ENCODE results near the gene DAPK1.
"Not testable (repeated sequence)": the region's sequence is repeated elsewhere in the genome, so short reads cannot be mapped to it uniquely, and the experiment has no call there.

DAPK1 gene

DNA sequence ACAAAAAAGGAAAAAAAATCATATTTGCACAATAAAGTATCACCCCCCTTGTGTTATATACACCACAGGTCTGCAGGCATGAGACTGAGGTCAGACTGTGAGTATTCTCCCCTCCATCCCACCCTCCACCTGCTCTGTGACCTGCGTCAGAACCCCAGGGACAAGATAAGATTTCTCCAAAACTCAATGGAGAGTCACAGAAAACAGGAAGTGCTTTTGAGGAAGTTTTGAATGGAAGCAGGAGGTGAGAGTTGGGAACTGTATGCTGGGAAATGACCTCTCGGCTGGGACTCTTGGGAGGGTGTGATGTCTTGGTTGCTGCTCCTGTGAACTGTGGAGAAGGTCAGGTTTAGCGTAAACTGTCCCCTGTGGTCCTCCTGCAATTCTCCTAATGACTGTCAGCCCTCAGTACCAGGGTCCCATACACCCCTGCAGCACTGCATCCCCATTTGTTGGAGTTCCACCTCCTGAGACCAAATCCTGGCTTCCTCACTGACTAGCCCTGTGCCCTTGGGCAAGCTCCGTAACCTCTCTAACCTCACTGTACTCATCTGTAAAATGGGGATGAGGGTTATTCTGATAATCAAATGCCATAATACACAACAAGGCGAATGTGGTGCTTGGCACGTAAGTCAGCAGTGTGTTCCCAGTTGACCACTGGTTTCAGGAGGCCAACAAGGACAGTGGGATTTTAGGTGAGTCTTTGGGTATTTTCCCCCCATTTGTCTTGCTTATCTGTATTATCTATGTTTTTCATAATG, 221.4 kb downstream of the DAPK1 start:
- DNase-seq = no peak

DNA sequence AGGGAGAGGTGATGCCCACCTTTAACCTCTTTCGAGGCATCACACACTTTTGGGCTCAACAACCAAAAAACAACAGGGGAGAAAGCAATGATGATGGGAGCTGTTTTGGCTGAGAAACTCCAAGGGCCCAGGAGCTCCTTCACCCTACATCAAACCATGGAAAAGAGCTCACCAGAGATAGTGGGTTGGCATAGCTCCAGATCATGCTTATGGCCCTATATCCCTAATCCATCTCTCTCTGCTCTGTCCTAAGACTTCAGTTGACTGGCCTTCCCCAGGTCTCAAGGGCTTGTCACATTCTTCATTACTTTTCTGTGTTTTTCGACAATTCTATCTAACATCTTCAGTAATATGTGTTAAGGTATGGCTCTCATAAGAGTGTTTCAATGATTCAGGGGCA, 222.5 kb downstream of the DAPK1 start:
- DNase-seq = no peak

DNA sequence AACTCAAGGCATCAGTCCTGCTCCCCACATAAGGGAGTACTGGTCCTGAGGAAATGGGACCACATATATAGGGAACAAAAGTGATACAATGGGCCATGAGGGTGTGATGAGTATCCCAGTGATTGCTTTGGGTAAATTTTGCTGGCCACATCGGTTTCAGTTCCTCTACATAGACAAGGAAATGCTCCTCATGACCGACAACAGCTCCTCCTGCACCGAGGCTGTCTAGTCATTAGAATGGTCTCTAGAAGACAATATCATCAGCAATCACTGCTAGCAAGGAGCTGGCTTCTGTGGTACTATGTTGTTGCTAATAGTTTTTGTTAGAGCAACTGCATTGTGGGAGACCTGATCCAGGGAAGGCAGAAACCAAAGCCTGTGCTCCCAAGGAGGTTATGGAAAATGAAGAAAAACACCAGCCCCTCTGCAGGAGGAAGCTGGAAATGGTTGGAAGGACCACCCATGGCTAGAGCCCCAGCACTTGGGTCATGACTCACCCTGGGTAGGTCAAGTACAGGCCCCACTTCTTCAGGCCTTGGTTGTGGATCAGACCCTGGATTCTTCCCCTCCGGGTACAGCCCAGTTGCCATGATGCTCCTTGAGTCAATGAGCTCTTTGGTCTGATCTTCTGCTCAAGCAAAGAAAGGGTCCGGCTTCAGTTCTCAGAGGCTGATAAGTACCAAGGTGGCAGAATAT, 224.9 kb downstream of the DAPK1 start:
- no peak for DNase-seq

DNA sequence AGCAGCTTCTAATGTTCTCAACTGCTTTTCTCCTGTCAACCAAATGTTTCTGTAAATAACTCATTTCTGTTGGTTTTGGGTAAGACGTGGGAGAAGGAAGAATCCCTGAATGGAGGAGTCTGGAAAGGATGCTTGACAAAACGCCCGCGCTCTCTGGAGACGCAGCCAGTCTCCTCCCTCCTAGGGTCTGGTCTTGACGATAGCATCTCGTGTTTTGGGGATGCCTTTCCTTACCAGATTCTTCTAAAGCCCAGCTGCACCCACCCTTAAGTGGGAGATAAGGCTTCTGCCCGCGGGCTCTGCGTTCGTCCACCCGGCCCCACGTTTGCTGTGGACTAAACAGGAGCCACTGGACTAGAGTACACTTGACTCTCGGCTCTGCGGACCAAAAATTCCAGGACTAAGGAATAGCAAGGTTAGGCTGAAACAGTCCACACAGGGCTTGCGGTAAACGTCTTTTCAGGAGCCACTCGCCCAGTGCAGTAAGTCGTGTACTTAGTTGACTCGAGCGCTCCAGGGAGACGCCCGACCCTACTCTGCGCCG, 227.8 kb downstream of the DAPK1 start:
- no peak for DNase-seq

DNA sequence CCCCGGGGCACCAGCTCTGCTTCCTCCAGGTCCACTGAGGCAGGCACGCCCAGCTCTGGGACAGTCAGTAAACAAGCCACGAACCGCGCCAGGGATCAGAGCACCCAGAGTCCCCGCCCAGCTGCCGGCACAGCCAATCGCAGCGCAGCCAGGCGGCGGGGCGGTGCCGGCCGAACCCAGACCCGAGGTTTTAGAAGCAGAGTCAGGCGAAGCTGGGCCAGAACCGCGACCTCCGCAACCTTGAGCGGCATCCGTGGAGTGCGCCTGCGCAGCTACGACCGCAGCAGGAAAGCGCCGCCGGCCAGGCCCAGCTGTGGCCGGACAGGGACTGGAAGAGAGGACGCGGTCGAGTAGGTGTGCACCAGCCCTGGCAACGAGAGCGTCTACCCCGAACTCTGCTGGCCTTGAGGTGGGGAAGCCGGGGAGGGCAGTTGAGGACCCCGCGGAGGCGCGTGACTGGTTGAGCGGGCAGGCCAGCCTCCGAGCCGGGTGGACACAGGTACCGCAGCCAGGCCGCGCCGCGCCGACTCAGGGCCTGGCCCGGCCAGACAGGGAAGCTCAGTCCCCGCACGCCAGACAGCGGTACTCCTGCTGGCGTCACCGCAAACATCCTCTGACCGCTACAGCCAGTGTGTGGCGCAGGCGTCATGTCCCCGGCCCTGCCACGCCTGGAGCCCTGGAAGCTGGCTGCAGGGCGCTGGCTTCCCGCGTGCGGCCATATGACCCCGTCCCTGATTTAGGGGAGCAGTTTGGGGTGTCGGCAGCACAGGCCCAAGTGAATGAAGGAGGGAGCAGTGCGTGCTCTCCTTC, 228.4 kb downstream of the DAPK1 start, which contains the start of gene CTSL:
CTSL (plus strand) TSS at position 220 of the 810 bp plus-strand sequence. CDS start 1,485 bp downstream, outside the sequence.
- peak; percentile 64 for DNase-seq

DNA sequence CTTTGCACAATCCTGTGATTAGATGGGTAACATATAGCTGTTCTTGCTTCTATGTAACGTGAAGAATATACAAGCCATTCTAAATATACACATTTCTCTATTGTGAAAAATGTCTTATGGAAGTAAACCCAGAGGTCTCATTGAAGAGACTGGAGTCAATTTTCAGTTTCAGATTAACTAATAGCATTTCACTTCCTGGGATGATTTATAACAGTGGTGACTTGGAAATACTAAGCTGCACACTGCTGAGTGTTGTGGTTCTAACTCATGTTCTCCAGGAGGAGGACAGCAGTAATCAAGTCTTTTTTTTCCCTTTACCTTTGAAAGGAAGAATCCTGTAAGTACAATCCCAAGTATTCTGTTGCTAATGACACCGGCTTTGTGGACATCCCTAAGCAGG, 231.6 kb downstream of the DAPK1 start:
- DNase-seq = no peak

DNA sequence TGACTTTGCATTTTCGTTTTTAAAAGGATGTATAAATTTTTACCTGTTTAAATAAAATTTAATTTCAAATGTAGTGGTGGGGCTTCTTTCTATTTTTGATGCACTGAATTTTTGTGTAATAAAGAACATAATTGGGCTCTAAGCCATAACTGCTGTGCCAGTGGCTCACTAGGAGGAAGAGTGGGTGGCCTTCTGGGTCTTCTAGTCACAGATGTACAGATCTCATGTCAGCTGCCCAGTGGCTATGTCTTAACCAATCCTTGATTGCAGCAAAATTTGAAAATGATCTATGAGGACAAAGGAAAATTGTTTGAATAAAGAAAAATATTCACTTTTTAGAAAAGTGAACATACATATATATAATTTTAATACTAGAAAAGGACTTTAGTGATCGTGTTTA, 233.7 kb downstream of the DAPK1 start:
- DNase-seq = no peak

DNA sequence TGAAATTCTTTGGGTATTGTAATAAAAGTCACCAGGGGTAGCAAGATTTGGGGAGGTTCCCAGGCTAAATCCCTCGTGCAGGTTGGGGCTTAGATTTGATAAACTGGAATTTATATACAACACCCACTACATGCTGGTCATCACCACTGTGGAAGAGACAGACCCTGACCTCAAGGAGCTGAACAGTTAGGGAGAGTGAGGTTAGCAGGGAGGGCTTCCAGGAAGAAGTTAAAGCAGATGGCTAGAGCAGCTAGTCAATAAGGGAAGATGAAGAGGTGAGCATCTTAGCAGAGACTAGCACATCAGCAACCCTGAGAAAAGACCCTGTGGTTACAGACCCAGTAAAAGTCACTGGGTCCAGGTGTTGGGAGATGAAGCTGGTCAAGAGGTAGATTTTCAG, 234.7 kb downstream of the DAPK1 start:
- no peak for DNase-seq

DNA sequence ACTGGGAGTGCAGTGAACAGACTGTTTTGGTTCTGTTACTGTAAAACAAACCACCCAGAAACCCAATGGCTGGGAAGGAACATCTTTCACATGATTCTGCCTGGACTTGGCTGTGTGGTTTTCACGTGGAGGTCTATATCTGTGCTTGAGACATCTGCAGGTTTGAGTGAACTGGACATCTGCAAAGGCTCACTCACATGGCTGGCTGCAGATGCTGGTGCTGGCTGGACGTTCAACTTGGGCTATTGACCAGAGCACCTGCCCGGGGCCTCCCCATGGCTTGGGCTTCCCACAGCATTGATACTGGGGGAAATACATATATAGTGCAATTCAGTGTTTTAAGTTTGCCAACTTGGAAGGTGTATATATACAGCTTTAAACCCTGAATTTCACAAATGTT, 235.1 kb downstream of the DAPK1 start:
- DNase-seq = no peak

DNA sequence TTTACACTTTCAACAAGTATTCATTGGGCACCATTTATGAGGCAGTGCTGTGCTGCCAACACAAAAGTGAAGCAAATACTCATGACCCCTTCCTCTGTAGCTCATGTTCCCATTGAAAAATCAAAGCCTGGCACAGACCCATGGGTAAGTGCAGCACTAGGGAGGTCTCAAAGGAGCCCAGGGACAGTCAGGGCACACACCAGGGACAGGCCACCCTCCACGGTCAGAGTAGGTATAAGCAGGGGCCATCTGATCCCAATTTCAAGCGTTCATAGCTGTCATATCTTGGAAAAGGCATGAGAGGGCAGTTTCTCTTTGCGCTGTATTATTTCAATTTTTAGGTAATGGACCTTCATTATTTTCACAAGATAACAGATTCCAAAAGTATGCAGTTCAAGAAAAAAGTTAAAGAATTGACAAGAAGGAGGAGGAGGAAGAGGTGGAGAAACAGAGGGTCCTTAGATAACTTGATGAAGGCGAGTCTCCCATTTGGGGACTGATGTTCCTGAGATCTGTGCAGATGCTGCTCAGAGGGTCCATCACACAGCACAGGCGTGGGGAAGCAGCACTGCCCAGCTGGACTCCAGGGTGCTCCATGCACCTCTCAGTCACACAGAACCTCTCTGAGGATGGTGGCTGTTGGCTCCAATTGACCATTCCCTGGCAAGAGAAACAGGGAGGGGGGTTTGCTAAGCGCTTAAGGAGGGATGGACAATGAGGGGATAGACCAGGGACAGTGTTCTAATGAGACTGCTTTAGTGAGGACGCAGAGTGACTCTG, 235.8 kb downstream of the DAPK1 start:
- DNase-seq = no peak

DNA sequence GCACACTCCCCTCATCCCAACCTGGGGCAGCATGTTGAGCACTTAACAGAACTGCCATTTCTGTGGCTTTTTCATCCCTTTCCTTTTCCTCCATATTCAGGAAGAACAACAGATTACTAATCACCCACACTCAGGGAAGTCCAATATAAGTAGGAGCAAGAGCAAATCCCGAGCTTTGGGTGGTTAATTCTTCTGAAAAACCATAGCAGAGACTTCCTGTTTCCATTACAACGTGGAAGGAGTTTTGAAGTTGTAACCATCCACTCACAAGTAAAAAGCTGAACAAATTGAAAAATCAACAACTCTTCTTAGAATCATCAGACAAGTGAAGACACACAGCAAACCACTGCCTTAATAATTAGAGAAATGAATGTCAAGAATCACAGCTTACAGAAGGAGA, 236.4 kb downstream of the DAPK1 start:
- no peak for DNase-seq

DNA sequence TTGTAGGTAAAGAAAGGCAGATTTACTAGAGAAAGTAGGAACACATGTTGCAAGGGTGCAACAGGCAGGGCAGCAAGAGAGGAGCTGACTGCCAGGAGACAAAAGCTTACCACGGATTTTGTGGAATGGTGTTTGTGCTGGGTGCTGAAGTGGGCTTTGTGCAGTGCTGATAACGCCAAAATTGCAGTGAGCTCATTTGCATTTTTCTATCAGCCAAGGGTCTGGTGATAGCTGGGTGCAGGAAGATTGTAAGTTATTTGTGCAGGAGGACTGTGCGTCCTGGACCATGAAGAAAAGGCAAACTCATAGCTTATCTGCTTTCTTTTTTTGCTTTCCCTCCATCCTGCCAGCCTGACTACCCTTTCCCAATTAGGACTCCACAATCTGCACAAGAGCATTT, 241.9 kb downstream of the DAPK1 start:
- DNase-seq = no peak

DNA sequence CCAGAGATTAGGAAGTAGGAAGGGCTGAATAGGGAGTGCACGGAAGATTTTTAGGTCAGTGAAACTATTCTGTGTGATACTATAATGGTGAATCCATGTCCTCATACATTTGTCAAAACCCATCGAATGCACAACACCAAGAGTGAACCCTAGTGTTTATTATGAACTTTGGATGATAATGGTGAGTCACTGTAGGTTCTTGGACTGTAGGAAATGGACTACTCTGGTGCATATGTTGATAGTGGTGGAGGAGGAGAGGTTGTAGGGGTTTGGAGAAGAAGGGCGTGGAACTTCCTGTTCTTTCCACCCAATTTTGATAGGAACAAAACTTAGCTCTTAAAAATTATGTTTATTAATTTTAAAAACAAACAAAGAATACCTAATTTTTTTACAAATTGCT, 242.5 kb downstream of the DAPK1 start:
- no peak for DNase-seq

DNA sequence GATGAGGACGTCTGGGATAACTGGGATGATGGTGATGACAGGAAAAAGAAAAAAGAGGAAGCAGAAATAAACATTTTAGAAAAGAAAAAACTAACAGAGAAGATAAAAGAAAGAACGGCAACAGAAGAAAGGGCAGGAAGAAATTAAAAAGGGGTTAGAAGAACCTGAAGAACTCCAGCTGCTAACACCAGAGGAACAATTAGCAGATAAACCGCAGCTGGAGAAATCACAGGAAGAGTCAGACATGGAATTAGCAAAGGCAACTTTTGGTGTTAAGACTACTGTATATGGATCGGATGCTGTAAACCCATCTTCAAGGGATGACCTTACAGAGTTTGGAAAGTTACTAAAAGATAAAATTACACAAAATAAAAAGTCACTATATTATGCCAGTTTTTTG, 243.7 kb downstream of the DAPK1 start:
- no peak for DNase-seq

DNA sequence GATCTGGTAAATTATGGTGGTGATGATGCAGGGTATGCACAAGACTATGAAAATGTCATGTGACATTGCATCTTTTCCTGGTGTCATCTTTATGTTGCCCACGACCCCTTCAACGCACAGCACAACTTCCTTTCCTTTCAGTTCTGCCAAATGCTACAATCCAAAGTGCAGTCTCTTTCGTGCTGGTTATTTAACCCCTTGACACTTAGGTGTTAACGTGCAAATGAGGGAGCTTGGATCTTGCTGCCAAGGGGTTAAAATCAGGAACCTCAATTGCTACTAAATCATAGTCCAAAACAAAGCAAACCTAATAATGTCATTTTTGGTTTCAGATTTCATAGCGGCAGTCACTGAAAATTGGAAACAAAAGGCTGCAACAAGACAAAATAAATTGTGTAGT, 244.2 kb downstream of the DAPK1 start:
- no peak for DNase-seq

DNA sequence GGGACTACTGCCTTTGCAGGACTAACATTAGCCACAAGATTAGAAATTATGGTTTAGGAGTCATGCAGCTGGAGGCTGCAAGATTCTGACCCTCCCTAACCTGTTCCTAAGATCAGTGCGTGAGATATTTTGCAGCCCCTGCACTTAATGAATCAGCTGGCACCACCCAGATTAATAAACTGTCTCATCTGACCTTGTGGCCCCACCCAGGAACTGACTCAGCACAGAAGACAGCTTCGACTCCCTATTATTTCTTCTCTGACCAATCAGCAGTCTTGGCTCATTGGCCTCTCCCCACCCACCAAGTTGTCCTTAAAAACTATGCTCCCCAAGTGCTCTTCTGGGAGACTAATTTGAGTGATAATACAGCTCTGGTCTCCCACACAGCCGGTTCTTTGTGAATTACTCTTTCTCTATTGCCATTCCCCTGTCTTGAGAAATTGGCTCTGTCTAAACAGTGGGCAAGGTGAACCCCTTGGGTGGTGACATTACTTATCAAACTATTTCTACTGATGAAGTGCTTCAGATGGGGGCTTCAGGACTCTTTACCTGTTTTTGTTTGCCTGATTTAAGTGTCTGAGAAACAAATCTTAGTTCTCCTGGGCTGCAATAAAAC, 245.3 kb downstream of the DAPK1 start:
- DNase-seq = no peak

DNA sequence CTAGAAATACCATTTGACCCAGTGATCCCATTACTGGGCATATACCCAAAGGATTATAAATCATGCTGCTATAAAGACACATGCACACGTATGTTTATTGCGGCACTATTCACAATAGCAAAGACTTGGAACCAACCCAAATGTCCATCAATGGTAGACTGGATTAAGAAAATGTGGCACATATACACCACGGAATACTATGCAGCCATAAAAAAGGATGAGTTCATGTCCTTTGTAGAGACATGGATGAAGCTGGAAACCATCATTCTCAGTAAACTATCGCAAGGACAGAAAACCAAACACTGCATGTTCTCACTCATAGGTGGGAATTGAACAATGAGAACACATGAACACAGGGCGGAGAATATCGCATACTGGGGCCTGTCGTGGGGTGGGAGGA, 246.6 kb downstream of the DAPK1 start:
- not testable (repeated sequence) for DNase-seq

DNA sequence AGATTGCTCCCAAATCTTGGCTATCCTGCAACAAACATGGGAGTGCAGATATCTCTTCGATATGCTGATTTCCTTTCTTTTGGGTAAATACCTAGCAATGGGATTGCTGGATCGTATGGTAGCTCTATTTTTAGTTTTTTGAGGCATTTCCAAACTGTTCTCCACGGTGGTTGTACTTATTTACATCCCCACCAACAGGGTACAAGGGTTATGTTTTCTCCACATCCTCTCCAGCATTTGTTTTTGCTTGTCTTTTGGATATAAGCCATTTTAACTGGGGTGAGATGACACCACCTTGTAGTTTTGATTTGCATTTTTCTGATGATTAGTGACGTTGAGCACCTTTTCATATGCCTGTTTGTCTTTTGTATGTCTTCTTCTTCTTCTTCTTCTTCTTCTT, 248.5 kb downstream of the DAPK1 start:
- DNase-seq = no peak

DNA sequence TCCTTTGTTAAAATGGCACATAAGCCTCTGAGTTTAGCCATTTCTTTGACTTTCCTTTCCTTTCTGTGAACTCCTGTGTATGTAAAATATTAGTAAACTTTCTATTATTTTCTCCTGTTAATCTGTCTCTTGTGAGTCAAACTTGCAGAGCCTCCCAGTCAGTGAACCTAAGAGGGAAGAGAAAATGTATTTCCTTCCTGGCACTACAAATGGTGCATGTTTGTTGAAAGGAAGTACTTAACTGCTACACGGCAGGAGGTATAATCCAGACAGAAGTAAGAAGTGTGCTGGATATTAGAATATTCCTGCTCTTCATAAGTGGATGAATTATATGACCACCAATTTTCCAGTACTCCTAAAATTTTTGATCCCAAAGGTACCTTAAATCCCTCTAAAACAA, 251.2 kb downstream of the DAPK1 start:
- DNase-seq = no peak

DNA sequence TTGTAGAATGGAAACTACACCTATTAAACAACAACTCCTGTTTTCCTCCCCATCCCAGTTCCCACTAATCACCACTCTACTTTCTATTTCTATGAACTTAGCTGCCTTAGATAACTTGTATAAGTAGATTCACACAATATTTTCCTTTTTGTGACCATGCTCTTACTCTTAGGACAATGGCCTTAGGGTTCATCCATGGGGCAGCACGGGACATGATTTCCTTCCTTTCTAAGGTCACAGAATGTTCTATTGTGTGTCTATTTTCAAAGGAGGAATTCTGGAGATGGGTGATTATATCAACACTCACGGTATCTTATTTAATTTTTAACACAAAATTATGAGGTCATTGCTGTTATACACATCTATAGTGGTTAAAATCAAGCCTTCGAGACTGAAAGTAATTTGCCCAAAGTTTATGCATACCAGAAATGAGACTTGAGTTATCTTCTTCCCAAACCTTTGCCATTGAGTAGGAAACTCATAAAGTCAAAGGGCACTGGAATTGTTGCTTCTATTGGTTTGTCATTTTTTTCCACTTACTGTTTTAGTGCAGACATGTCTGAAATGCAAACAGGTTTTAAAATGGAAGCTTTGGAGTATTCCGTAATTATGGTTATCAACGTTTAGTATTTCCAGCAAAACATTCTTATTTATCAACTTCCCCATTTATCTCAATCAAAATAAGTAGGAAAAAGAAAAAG, 251.8 kb downstream of the DAPK1 start:
- no peak for DNase-seq

DNA sequence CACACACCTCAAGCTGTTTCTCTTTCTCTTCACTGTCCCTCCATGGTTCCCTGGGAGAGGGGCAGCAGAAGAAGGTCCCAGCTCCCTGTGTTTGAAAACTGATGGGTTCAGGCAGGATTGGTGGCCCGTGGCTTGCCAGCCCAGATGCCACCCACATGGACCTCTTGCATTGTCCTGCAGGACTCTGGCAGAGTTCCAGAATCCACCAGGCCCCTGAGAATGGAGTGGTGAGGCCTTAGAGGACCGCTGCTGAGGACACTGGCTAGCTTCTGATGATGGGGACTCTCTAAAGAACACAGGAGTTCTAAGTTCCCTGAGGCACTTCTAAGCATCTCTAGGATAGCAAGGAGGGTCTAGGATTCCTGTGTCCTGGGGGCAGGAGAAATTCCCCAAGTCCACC, 253.1 kb downstream of the DAPK1 start:
- no peak for DNase-seq

DNA sequence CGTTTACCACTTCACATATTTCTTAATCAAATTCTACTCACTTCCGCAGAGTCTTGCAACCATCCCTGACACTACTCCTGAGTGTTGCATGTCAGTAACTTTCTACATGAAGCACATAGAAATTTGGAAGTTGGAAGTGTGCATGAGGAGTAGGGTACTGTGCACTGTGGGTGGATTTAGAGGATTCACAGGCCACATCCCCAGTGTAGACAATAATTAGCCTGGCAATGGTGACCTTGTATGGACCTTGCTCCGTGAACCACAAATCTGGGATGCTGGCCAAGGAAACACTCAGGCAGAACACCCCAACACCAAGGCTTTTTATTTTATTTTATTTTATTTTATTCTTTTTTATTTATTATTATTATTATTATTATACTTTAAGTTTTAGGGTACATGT, 253.8 kb downstream of the DAPK1 start:
- no peak for DNase-seq
